Activated CD8-positive, alpha-beta memory T cell treated with anti-CD3 and anti-CD28 coated beads, Interleukin-2, amount 50 U/mL, for 1 hour (primary cell): Measurements from ENCODE around the gene EML6.
"Not testable (repeated sequence)": the region's sequence is repeated elsewhere in the genome, so short reads cannot be mapped to it uniquely, and the experiment has no call there.

Experiments used
- DNase-seq: peaks from one replicate; pipeline ENCODE4 v3.0.0-alpha.2; 2020; ENCODE audit errors: extremely low read depth

EML6 gene

GRCh38 chr2:54965425-54965824 lies 242.0 kb downstream of the EML6 start:
- no peak for DNase-seq

- DNase-seq: no peak
These were observed 242.8 kb downstream of the EML6 start for GRCh38 chr2:54966165-54966832.

GRCh38 chr2:54966837-54967236 lies 243.4 kb downstream of the EML6 start:
- no peak for DNase-seq

DNA sequence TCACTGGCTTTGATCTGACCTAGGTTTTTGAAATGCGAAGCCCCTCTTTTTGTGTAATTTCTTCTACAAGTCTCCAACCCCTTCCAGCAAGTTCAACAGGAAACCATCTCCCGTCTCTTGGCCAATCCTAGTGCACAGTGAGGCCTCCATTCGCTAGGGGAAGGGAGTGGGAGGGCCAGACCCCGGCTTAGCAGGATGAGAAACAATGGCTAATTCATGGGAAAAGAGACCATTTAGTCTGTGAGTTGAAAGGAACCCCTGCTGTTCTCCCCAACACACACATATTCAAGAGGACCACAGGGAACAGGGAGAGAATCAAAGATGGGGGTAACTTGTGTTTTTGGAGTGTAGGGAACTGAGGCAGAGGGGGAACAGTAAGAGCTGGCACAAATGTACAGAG lies 243.8 kb downstream of the EML6 start:
- DNase-seq: no peak

GRCh38 chr2:54967759-54968365 lies 244.4 kb downstream of the EML6 start:
- no peak for DNase-seq

- DNase-seq: no peak
These were observed 245.2 kb downstream of the EML6 start for GRCh38 chr2:54968561-54969218.

DNA sequence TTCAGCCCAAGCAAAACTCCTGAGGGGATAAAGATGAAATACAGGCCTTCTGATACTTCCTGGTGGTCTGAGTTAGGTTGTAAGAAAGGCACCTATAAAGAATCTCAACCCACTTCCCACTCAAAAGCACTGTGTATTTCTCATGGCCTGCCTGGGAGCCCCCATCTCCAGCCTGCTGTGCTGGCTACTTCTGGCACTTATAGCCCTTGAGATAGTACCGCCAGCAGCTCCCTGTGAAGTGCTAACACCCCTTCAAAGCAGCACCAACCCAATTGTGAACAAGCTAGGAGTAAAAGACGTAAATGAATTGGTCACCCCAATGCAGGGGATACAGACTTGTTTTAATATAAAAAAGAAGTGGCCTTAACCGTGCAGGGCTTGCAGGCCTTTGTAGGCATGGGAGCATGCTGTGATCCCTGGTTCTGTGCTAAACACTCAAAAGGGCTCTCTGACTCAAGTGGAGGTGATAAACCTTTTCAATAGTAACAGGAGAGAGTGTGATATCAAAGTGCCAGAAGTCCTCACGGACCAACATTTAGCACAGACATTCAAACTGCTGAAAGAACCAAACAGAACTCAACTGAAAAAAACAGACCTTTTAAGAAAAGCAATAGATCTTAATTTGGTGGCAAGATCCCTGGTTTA lies 246.0 kb downstream of the EML6 start:
- DNase-seq: no peak

- DNase-seq: no peak
These were observed 246.5 kb downstream of the EML6 start for GRCh38 chr2:54969940-54970338.

DNA sequence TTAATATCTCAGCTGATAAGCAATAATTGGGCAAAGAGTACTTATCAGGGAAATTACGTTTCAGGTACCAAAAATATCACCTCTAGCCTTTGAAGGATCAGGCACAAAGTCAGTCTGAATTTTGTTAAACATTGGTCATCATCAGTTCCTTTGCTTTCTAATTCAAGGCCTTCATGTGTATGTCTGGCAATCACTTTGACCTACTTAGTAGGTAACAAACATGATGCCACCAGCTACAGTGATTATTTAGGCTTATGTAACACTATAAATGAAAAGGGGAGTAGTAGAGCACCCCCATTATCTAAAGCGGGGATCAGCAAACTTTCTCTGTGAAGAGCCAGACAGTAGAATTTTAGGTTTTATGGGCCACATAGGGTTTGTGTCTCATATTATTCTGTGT lies 251.7 kb downstream of the EML6 start:
- no peak for DNase-seq

GRCh38 chr2:54975598-54976492 lies 252.4 kb downstream of the EML6 start:
- DNase-seq: no peak

- no peak for DNase-seq
These were observed 253.7 kb downstream of the EML6 start for GRCh38 chr2:54977149-54977548.

DNA sequence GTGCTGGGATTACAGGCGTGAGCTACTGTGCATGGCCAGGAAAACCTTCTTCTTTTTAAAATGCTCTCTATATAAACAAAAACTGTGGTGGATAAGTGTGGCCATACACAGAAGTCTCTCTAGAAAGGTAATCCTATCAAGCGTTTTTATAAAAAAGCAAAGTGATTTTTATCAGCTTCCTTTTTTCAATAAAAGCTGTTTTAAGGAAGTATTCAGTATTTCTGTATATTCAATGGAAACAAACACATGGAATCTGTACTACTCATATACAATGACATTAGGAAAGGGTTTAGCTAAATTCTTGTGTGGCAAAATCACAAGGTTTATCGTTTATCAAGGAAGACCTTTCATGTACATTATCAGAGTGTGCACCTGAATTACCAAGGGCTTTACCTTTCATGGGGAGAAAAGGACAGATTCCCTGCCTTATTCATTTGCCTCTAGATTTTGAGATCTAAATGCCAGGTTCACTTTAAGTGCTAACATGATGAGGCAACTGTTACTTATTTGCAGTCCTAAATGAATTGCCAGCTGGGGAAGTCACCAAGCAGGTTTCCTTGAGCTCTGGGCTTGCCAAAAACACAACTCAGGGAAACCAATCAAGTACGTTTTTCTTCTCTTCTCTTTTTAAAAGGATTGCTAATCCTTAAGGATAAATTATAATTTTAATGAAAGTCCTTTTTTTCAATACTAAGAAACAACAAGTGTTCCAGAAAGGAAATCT lies 256.0 kb downstream of the EML6 start:
- DNase-seq: no peak

GRCh38 chr2:54981385-54981784 lies 257.9 kb downstream of the EML6 start:
- DNase-seq: no peak

DNA sequence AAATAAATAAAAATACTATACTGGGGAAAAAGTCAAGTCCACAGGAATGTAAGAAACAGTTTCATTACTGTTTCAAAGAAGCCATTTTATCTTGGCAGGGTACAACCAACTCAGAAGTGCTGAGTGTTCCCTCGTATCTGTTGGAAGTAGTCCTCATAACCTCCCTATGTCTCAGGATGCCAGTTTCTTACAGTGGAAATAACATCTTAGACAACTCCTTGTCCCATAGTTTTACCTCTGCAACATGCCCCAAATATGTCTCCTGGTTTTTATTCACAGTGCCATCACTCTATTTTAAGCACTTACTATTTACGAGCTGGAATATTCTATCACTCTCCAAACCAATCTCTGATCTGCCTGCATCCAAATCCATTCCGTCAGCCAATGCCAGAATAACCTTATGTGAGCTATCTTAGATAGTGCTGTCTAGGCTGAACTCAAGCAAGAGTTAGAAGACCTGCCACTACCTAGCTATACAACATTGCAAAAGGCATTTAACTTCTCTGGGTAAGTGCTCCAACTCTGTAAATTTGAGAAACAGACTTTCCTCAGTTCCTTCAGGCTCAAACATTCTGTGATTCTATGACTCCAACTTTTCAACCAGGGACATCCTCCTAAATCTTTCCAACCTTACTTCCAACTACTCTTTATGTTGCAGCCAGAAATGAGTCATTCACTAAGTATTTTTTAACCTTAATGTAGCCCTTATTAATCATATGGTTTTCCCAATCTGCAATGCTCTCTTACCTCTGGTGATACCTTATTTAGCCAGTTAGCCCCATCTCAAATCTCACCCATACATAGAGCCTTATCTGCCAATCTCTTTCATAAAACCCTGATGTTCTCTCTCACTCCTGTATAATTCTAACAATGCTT lies 260.1 kb downstream of the EML6 start:
- DNase-seq: no peak

DNA sequence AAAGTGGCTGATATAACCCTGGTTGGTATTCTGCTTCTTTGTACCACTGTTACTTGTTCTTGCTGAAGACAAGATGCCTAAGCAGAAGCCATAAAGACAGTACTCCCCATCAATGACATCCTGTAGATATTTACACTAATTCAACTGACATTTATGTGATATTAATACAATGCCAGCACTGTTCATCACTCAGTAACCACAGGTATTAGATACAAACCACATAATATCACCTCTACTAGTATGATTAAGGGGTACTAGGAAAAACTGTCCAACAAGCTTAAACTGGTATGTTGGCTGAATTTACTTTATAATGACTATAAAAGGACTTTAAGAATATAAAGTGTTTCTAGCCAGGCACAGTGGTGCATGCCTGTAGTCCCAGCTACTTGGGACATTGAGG lies 261.0 kb downstream of the EML6 start:
- no peak for DNase-seq

DNA sequence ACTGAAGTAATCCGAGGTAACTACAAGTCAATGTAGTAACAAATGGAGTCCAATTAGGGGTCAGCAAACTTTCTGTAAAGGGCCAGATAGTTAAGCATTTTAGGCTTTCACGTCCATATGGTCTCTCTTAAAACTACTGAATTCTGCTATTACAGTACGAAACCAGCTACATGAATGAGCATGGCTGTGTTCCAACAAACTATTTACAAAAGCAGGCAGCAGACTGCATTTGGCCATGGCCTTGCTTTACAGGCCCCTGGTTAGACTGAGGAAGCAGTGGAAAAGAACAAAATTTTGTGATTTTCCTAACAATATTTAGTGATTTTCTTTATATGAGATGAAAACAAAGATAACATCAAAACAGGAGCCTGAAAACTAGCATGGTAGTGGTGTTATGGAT lies 262.8 kb downstream of the EML6 start:
- no peak for DNase-seq

DNA sequence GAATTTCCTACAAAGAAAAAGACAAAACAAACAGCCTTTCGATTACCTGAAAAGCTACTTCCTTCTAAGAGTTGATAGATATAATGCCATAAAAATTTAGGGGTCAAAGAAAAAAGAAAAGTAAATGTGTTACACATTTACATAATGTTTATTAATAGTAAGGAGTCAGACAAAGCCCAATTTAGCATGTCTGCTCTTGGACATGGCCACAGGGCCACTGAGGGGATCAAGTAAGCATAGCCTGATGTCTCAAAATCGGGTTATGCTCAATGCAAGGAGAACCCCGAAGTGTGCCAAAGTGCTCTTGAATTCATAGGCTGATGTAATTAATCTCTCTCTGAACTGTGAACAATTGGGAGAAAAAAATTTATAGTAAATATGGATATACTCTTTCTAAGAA lies 265.1 kb downstream of the EML6 start:
- DNase-seq: no peak

GRCh38 chr2:54990694-54991093 lies 267.2 kb downstream of the EML6 start:
- not testable (repeated sequence) for DNase-seq

- DNase-seq: no peak
These were observed 272.1 kb downstream of the EML6 start for GRCh38 chr2:54995553-54995952.

DNA sequence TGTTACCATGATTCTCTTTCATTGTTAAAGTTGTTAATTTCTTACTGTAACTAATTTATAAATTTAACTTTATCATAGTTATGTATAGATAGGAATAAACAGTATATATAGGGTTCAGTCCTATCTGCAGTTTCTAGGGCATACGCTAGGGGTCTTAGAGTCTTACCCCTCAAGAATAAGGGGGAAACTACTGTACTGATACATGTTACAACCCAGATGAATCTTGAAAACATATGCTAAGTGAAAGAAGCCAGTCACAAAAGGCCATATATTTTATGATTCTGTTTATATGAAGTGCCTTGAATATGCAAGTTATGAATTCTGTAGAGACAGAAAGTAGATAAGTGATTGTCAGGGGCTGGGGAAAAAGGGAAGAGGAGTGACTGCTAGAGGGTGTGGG lies 274.4 kb downstream of the EML6 start:
- no peak for DNase-seq
